ENCODE results near the gene ANXA2. TPM values are rescaled to one million over a fixed set of nuclear protein-coding genes. Genes with fewer than 3 reads are reported as not detected.

Gene ANXA2
- total RNA-seq, 1 experiment from 2014 or later: 1,038 TPM

GRCh38 chr15:60324706-60325438 is 72.9 kb downstream of the ANXA2 start:
- ChIA-PET POLR2A (ENCODE audit: low non-redundant PET) (interaction anchor here (0.6 kb wide), 1 partner anchor 119 kb away, joined by 3 read pairs; no protein-coding TSS in a partner anchor), CTCF (interaction anchor here (0.6 to 0.7 kb wide), 3 partner anchors 19 to 600 kb away, joined by 3 to 5 read pairs (median 4); no protein-coding TSS in a partner anchor)
- H3K4me1 ChIP-seq (ENCODE audit: insufficient read depth, low read length, poor library complexity, severe bottlenecking): peaks cover 30% of the 10 kb centered on the region
- no TSS peak for BruUV-seq (replicated peaks)
- H3K9me3 ChIP-seq (ENCODE audit: low read depth, low read length, poor library complexity, severe bottlenecking): no peaks in the 10 kb centered on the region
- no peak overlapping the region for H3K27ac ChIP-seq (ENCODE audit: low read depth, low read length, poor library complexity, severe bottlenecking)
- no peaks in the 10 kb centered on the region for H3K27me3 ChIP-seq (replicated peaks; ENCODE audit: insufficient read depth, low read depth, low read length, poor library complexity)
- no peaks in the 10 kb centered on the region for H3K36me3 ChIP-seq (ENCODE audit: insufficient read depth, low read length, poor library complexity, severe bottlenecking)
- intact Hi-C loops (cut with micrococcal nuclease; ENCODE audit: unreplicated experiment): loop anchor here (10.0 kb wide), 2 partner anchors 320 to 790 kb away; partner anchors contain the start of gene FOXB1
- H3K4me3 ChIP-seq (ENCODE audit: low read depth, low read length, poor library complexity, severe bottlenecking): no peak overlapping the region
- TF ChIP-seq CTCF (conservative IDR thresholded peaks at IDR 0.05; ENCODE audit: low read depth, low read length) (no peak), EZH2 (IDR thresholded peaks at IDR 0.05; ENCODE audit: borderline replicate concordance, low read depth, low read length, poor library complexity, severe bottlenecking) (no peak)
- DNase-seq (ENCODE audit: low spot score): peak; percentile 86

DNA sequence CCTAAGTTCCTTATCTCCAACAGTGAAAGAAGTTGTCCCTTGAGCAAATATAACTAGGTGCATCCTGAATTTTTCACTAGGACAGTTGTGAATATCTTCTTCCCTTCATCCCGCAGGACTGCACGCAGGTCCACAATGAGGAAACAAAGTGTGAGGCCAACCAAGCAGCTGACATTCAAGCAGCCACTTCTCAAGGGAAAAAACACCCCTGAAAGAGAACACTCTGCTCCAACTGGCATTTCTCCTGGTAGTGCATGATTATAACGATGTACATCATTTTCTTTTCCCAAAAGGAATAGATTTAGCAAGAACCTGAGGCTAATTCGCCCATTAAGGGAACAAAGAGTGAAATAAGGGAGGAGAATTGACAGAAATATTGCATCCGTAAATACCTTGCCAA is 74.5 kb downstream of the ANXA2 start:
- ChIA-PET CTCF (no interaction called here), POLR2A (ENCODE audit: low non-redundant PET) (no interaction called here)
- no peaks in the 10 kb centered on the region for H3K27me3 ChIP-seq (replicated peaks; ENCODE audit: insufficient read depth, low read depth, low read length, poor library complexity)
- no peaks in the 10 kb centered on the region for H3K36me3 ChIP-seq (ENCODE audit: insufficient read depth, low read length, poor library complexity, severe bottlenecking)
- no peak overlapping the region for H3K4me3 ChIP-seq (ENCODE audit: low read depth, low read length, poor library complexity, severe bottlenecking)
- DNase-seq (ENCODE audit: low spot score): no peak
- no peaks in the 10 kb centered on the region for H3K9me3 ChIP-seq (ENCODE audit: low read depth, low read length, poor library complexity, severe bottlenecking)
- intact Hi-C loops (cut with micrococcal nuclease; ENCODE audit: unreplicated experiment): loop anchor here (10.0 kb wide), 2 partner anchors 319 to 789 kb away; partner anchors contain the start of gene FOXB1
- no peak overlapping the region for H3K27ac ChIP-seq (ENCODE audit: low read depth, low read length, poor library complexity, severe bottlenecking)
- peaks cover 23% of the 10 kb centered on the region for H3K4me1 ChIP-seq (ENCODE audit: insufficient read depth, low read length, poor library complexity, severe bottlenecking)
- BruUV-seq (replicated peaks): no TSS peak
- TF ChIP-seq EZH2 (IDR thresholded peaks at IDR 0.05; ENCODE audit: borderline replicate concordance, low read depth, low read length, poor library complexity, severe bottlenecking) (no peak), CTCF (conservative IDR thresholded peaks at IDR 0.05; ENCODE audit: low read depth, low read length) (no peak)

DNA sequence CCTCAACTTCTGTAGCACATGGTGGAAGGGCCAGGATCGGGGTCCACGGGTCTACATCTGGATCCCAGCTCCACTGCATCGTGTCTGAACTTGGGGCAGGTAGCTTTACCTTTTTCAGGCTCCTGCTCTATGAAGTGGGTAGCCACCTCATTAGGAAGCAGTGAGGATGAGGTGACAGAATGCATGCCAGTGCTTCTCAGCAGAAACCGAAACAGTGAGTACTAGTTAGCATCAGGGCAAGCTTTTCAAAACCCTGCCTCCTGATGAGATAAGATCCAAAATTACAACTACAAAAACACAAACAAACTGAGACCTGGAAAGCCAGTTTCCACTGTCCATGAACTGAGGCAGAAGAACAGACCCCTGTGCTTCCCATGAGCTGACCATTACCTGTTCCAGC is 77.4 kb downstream of the ANXA2 start:
- no peaks in the 10 kb centered on the region for H3K9me3 ChIP-seq (ENCODE audit: low read depth, low read length, poor library complexity, severe bottlenecking)
- H3K27me3 ChIP-seq (replicated peaks; ENCODE audit: insufficient read depth, low read depth, low read length, poor library complexity): no peaks in the 10 kb centered on the region
- TF ChIP-seq EZH2 (IDR thresholded peaks at IDR 0.05; ENCODE audit: borderline replicate concordance, low read depth, low read length, poor library complexity, severe bottlenecking): no peak
- TF ChIP-seq CTCF (conservative IDR thresholded peaks at IDR 0.05; ENCODE audit: low read depth, low read length): no peak
- intact Hi-C loops (cut with micrococcal nuclease; ENCODE audit: unreplicated experiment): loop anchor here (10.0 kb wide), 2 partner anchors 316 to 786 kb away; partner anchors contain the start of gene FOXB1
- no TSS peak for BruUV-seq (replicated peaks)
- H3K36me3 ChIP-seq (ENCODE audit: insufficient read depth, low read length, poor library complexity, severe bottlenecking): no peaks in the 10 kb centered on the region
- H3K4me1 ChIP-seq (ENCODE audit: insufficient read depth, low read length, poor library complexity, severe bottlenecking): peaks cover 10% of the 10 kb centered on the region
- H3K4me3 ChIP-seq (ENCODE audit: low read depth, low read length, poor library complexity, severe bottlenecking): no peak overlapping the region
- H3K27ac ChIP-seq (ENCODE audit: low read depth, low read length, poor library complexity, severe bottlenecking): no peak overlapping the region
- ChIA-PET POLR2A (ENCODE audit: low non-redundant PET) (no interaction called here), CTCF (no interaction called here)
- no peak for DNase-seq (ENCODE audit: low spot score)

All from A673 (cell line).